ENCODE measurements around the gene SULT1C2.

SULT1C2 gene

DNA sequence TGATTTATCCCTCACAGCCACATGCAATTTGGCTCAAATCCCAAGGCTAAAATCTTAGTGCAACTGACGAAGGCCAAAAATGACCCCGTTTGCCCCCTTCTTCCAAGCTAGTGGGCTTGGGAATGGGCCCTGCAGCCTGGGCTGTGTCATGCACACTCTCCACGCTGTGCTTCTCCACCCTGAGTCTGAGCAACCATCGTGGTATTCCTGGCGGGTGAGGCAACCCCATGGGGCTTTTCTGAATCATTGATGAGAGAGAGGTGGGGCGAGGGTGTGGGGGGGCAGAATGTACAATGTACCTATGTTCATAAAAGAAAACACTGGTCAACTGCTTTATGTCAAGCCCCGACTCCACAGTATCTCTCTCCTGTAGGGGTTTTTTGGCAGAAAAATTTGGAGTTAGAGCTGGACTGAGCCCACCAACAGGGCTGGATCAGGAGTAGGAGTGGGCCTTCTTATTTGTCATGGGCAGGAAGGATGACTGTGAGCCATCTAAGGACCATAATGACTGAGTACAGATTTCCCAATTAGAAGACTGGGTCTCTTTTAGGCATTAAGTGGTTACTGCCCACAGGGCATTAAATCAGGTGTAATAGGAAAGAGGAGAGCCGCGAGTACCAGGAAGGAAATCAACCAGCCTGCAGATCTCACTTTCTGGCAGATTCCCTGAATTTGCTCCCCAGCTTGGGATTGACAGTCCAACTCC lies 8.9 kb downstream of the SULT1C2 start:
- no peak for DNase-seq

GRCh38 chr2:108301558-108301957 lies 12.9 kb downstream of the SULT1C2 start:
- DNase-seq = no peak

GRCh38 chr2:108304975-108305374 lies 16.3 kb downstream of the SULT1C2 start:
- no peak for DNase-seq

- no peak for DNase-seq
Observed at GRCh38 chr2:108305901-108306300, 17.2 kb downstream of the SULT1C2 start.

DNA sequence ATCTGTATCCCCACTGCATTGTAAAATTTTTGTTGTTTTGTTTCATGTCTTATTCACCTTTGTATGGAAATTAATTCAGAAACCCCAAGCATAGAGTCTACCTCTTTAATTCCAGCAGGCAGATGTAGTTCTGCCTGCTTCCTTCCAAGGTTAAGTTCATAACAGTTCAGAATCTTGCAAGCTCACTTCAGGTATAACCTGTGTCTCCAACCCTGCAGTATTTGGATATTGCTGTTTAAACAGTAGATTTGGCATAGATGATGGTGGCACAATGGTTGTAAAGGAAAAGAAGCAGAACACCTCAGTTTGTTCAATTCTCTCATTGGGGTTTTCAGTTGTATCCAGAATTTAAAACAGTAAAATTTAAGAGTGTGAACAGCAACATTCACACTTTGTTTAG lies 21.2 kb downstream of the SULT1C2 start:
- no peak for DNase-seq

DNA sequence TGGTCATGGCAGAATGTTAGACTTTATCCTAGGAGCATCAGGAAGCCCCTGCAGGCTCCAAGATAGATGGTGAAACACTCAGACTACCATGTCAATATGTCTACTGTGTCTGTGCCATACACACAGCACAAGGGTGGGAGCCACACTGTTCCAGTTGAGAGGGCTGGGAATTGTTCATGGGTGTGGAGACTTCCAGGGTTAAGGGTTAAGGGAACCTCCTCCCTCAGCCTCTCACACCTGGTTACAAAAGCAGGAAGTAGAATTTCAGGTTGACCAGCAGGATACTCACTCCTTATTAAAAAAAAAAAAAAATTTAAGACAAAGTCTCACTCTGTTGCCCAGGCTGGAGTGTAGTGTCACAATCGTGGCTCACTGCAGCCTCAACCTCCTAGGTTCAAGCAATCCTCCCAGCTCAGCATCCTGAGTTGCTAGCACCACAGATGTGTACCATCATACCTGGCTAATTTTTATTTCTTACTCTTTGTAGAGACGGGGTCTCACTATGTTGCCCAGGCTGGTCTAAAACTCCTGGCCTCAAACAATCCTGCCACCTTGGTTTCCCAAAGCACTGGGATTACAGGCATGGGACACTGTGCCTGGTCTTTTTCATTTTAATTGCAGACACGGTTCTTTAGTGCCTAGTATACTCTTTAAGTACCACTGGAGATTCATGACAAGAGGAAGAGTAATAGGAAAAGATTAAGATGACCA lies 26.0 kb downstream of the SULT1C2 start:
- DNase-seq = no peak

DNA sequence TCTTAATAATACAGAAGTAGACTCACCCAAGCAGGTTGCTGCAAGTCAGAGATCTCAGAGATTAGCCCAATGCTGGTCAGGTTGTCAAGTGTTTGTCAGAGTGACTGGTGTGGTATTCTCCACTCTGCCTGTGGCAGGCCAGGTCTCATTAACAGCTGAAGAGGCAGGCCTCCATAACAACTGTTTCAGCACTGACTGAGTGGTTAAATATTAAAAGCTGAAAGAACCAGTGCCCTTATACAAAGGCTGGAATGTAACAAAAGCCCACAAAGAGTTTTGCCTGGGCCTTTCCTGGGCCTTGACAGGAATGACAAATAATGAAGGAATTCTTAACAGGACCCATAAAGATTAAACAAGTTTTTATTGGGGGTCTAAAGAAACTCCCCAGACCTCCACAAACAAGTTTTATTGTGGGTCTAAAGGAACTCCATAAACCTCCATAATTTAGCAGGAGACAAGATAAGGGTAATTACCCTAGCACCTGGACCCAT lies 26.8 kb downstream of the SULT1C2 start:
- no peak for DNase-seq

- DNase-seq = no peak
Observed at GRCh38 chr2:108316033-108316432, 27.3 kb downstream of the SULT1C2 start.

- no peak for DNase-seq
Observed at GRCh38 chr2:108316461-108317258, 28.0 kb downstream of the SULT1C2 start.

GRCh38 chr2:108320326-108320922 lies 31.7 kb downstream of the SULT1C2 start:
- DNase-seq = no peak

DNA sequence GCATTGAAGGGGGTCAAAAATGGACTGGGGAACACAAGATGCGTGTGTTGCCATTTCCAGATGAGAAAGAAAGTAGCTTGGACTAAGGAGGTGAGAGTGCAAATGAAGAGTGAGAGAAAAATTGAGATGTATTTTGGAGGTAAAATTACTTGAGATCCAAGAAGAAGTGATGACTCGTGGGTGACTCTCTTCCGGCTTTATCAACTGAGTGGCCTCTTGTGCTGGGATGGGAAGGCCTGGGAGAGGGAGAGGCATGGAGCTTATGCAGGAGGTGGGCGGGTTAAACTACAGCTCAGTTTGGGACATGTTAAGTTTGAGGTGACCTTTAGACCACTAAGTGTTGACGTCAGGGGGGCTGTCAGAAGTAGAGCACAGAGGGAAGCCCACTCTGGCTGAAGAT lies 34.9 kb downstream of the SULT1C2 start:
- DNase-seq = no peak

GRCh38 chr2:108324531-108325255 lies 36.0 kb downstream of the SULT1C2 start:
- no peak for DNase-seq

DNA sequence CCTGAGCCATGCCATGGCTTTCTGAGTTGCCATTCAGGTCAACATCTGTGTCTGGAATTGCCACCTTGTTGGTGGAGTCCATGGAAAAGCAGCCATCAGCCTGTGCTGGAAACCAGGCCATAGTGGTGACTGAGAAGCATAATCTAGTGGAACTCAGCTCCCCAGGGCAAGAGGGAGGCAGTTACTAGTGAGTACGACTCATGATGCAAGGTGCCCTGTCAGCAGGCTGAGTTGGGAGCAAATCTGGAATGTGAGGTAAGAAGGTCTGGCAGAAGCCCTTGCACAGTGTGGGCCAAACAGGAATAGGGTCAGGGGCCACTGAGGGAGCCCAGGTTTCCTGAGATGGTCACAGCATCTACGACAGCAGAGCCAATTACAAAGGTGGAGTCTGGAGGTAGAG lies 37.1 kb downstream of the SULT1C2 start:
- no peak for DNase-seq

DNA sequence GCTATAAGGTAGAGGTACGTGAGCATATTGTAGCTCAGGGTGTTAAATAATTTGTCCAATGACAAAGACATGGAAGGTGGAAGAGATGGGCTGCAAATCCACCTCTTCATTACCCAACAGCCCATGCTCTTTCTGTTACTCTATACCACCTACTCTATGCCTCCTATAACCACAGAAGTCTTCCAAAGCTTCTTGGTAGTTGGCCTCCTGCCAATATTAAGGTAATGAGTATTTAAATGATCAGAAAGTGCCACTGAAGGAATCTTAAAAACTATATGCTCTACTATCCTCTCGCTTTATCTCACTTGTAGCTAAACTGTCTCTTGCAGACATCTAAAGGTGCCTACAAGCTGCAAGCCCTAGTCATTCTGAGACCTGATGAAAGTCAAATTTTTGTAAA lies 41.1 kb downstream of the SULT1C2 start:
- DNase-seq = no peak

DNA sequence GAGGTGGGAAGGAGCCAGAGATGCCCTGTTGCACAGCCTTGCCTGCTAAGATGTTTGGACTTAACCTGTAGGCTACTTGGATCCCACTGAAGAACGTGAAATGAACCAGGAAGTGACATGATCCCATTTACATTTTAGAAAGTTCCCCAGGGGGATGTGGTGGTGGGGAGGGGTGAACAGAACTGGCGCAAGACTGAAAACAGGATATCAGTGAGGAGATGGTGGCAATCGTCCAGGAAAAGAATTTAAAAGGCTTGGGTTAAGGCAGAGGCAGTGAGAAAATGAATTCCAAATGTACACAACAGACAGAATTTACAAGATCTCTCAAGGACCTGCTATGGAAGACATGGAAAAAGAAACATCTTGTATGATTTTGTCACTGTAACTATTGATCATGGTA lies 42.3 kb downstream of the SULT1C2 start:
- no peak for DNase-seq

- DNase-seq = no peak
Observed at GRCh38 chr2:108345951-108346350, 57.3 kb downstream of the SULT1C2 start.

- DNase-seq = peak; percentile 58
Observed at GRCh38 chr2:108346827-108347226, 58.1 kb downstream of the SULT1C2 start.

- no peak for DNase-seq
Observed at GRCh38 chr2:108347786-108348185, 59.1 kb downstream of the SULT1C2 start.

- DNase-seq = peak; percentile 69
Observed at GRCh38 chr2:108348816-108349570, 60.3 kb downstream of the SULT1C2 start.

DNA sequence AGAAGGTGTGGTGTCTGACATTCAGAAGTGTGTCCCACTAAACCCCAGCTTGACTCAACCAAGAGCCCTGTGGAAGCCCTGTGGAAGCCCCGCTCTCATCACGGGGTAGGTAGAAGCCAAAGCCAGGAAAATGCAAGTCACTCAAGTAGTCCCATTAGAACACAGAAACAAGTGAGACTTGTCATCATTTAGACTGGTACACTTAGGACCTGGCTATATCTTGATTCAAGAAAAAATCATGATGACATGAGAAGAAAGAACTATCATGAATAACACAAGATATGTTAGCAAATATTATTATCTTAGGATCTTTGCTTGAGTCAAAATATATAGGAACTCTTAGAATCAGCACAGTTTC lies 60.9 kb downstream of the SULT1C2 start:
- DNase-seq = peak; percentile 37

DNA sequence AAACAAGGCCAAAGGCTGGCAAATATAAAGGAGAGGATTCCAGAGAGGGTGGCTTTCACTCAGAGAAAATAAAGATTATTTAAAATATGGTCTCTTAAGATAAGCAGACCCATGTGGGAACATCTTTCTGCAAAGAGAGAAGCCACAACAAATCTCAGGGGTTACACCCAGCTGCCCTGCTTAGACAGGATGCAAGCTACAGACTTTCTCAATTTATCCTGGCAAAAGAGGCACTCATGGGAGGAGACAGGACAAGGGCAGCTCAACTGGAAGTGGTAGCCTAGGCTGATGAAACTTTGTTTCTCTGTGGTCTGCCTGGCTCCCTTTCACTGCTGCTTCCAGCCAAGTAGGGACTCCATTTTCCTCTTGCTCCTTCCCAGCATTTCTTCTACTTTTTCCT lies 63.2 kb downstream of the SULT1C2 start:
- DNase-seq = peak; percentile 78

DNA sequence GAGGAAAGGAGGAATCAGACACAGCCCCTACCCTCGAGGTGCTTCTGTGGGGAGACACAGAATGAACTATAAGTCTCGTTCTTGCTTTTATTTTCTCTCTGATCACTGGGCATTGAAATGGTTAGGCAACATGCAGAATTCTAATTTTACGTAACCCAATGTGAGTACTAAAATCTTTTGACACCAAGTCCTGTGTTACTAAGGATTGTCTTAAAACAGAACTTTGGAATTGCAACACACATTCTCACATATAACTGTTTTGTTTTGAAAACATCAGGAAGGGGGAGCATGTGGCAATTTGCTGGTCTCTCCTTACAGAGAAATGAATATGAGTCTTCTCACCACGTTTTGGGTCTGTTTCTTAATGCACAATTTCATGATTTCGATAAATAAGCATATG lies 65.4 kb downstream of the SULT1C2 start:
- DNase-seq = no peak
